DND-41 (cell line): ENCODE measurements around the gene RPL27A.

Source experiments
- ATAC-seq: fragments of 200-7000 bp; cut with Tn5 transposase; 3 replicates; pipeline ENCODE4 v1.9.1; 2021; ENCODE audit warnings: low read depth; ENCODE audit not compliant: insufficient read depth
- DNase-seq: peaks from one replicate; pipeline ENCODE4 v3.0.0-alpha.2; 2020
- H2AFZ ChIP-seq: 2 replicates; pipeline ENCODE4 v1.6.0; 2012; ENCODE audit warnings: low read depth, low read length
- H3K27ac ChIP-seq: 2 replicates; pipeline ENCODE4 v1.5.1; 2012; ENCODE audit warnings: low read length, inconsistent platforms
- H3K27me3 ChIP-seq: fragments of 200-600 bp; sonication (generic); 2 replicates; pipeline ENCODE4 v1.6.0; 2012; ENCODE audit warnings: low read length, mild to moderate bottlenecking, inconsistent platforms; ENCODE audit not compliant: insufficient read depth, poor library complexity
- H3K36me3 ChIP-seq: 2 replicates; pipeline ENCODE4 v1.5.1; 2012; ENCODE audit warnings: low read length, inconsistent platforms; ENCODE audit not compliant: insufficient read depth
- H3K4me1 ChIP-seq: 2 replicates; pipeline ENCODE4 v1.5.1; 2012; ENCODE audit warnings: mild to moderate bottlenecking, low read length; ENCODE audit not compliant: insufficient read depth
- H3K4me2 ChIP-seq: 2 replicates; pipeline ENCODE4 v1.6.0; 2012; ENCODE audit warnings: mild to moderate bottlenecking, moderate library complexity, low read length, inconsistent platforms; ENCODE audit not compliant: insufficient read depth
- H3K4me3 ChIP-seq, 2 experiments: fragments of 200-600 bp in 1 of 2; shearing (Covaris generic) in 1 of 2; 2 replicates each; pipeline ENCODE4 v1.5.1; 2012 to 2016; ENCODE audit warnings: inconsistent platforms in 2 of 2, low read length in 2 of 2, mild to moderate bottlenecking in 2 of 2, low read depth in 1 of 2, moderate library complexity in 1 of 2
- H3K79me2 ChIP-seq: 2 replicates; pipeline ENCODE4 v1.6.0; 2012; ENCODE audit warnings: low read length, inconsistent platforms; ENCODE audit not compliant: insufficient read depth
- H3K9ac ChIP-seq: 2 replicates; pipeline ENCODE4 v1.6.0; 2012; ENCODE audit warnings: low read depth, mild to moderate bottlenecking, inconsistent platforms, low read length, moderate library complexity
- H3K9me3 ChIP-seq: 2 replicates; pipeline ENCODE4 v1.5.1; 2012; ENCODE audit warnings: low read length, moderate library complexity, mild to moderate bottlenecking, inconsistent platforms; ENCODE audit not compliant: insufficient read depth, severe bottlenecking
- H4K20me1 ChIP-seq: 2 replicates; pipeline ENCODE4 v1.6.0; 2012; ENCODE audit warnings: low read length; ENCODE audit not compliant: insufficient read depth
- EZH2 ChIP-seq: IDR thresholded peaks from 3 replicates; pipeline ENCODE4 v1.6.1; 2012; ENCODE audit warnings: borderline replicate concordance, low read depth, mild to moderate bottlenecking, moderate library complexity, low read length, inconsistent platforms; ENCODE audit not compliant: severe bottlenecking
- TF ChIP-seq, protein P1 (sequence below): IDR thresholded peaks from 2 replicates; pipeline ENCODE4 v1.5.1; 2012; ENCODE audit warnings: borderline replicate concordance, low read length, moderate library complexity, mild to moderate bottlenecking; ENCODE audit not compliant: poor library complexity, severe bottlenecking; ENCODE audit errors: extremely low read depth

RPL27A gene

DNA sequence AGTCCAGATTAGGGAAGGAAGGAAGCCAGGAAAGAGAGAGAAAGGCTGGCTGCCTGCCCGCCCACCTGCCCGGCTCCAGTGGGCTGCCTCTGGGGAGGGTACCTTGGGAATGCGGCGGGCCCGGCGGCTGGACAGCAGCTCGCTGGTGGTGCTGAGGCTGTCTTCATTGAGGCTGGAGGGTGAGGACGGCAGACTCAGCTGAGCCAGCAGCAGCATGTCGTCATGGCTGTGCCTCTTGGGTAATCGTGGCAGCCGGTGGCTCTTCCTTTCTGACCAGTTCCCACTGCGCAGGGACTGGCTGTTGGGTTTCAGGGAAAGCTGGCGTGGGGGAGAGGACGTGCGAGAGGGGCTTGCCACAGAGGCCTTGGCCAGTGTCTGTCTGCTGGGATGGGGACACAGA is 32.9 kb downstream of the RPL27A start:
- no peak overlapping the region for H3K9ac ChIP-seq
- no peak overlapping the region for H3K4me2 ChIP-seq
- H3K4me1 ChIP-seq = no peaks in the 10 kb centered on the region
- H3K36me3 ChIP-seq = no peaks in the 10 kb centered on the region
- no peak overlapping the region for H3K4me3 ChIP-seq
- DNase-seq = no peak
- no peak for ATAC-seq
- H3K79me2 ChIP-seq = no peaks in the 10 kb centered on the region
- no peak overlapping the region for H2AFZ ChIP-seq
- no peaks in the 10 kb centered on the region for H3K9me3 ChIP-seq
- H3K27me3 ChIP-seq = no peaks in the 10 kb centered on the region
- peaks cover 7% of the 10 kb centered on the region for H4K20me1 ChIP-seq
- H3K27ac ChIP-seq = no peak overlapping the region
- TF ChIP-seq, protein P1, sequence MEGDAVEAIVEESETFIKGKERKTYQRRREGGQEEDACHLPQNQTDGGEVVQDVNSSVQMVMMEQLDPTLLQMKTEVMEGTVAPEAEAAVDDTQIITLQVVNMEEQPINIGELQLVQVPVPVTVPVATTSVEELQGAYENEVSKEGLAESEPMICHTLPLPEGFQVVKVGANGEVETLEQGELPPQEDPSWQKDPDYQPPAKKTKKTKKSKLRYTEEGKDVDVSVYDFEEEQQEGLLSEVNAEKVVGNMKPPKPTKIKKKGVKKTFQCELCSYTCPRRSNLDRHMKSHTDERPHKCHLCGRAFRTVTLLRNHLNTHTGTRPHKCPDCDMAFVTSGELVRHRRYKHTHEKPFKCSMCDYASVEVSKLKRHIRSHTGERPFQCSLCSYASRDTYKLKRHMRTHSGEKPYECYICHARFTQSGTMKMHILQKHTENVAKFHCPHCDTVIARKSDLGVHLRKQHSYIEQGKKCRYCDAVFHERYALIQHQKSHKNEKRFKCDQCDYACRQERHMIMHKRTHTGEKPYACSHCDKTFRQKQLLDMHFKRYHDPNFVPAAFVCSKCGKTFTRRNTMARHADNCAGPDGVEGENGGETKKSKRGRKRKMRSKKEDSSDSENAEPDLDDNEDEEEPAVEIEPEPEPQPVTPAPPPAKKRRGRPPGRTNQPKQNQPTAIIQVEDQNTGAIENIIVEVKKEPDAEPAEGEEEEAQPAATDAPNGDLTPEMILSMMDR = no peak
- no peak for TF ChIP-seq EZH2

DNA sequence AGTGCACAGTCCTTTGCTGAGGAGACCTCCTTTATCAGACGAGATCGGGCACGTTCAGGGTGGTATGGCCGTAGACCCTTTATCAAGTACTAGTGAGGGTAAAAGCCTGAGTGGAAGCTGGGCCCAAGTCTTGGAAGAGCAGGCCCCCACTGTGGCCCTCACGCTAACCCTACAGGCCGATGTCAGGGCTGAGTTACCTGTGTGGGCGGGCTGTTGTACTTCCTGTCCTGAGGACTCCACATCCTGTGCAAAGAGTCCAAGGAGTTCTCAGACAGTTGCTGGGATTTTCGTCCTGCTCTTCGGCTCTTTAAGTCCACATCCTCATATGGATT is 34.9 kb downstream of the RPL27A start:
- H3K27me3 ChIP-seq = no peaks in the 10 kb centered on the region

DNA sequence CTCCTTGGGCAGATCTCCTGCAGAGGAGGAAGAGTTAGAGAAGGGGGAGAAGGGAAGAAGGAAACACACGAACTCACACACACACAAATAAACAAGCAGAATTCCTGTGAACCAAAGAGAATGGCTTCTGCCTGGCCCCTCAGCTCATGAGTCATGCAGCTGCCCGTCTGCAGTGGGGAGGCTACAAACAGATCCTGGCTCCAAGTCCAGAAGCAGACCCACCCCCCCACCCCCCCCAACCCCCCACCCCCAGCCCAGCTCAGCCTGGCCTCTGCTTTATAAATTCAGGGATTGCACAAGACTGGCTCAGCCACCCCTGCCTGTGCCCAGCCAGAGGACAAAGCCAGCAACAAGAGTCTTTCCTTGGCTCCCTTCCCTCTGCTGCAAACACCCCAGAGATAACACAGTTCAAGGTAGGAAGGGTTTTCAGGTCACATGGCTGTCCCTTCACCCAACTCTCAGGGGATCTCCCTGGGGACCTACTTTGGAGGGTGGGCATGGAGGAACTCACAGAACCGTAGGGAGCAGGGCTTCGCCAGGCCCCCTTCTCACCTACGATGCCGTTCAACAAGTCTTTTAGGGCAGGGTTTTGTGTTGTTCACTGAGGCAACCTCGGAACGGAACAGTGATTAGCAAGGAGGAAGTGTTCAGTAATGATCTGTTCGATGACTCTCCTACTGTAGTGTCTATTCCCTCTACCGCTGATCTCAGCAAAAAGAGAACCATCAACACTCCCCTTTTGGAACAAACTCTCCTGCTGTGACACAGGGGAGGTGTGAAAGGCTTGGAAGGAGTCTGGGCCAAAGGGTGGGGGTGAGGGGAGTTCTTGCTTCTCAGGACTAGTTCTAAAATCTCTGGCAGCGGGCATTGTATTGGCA is 35.5 kb downstream of the RPL27A start:
- no peak for ATAC-seq
- Histone ChIP-seq H3K9ac (no peak overlapping the region), H3K27ac (no peak overlapping the region), H3K4me3 (no peak overlapping the region), H3K79me2 (no peaks in the 10 kb centered on the region), H2AFZ (no peak overlapping the region), H3K4me1 (no peaks in the 10 kb centered on the region), H3K27me3 (no peaks in the 10 kb centered on the region), H3K9me3 (no peaks in the 10 kb centered on the region), H3K4me2 (no peak overlapping the region), H3K36me3 (no peaks in the 10 kb centered on the region), H4K20me1 (no peaks in the 10 kb centered on the region)
- TF ChIP-seq, protein P1 = no peak
- no peak for TF ChIP-seq EZH2
- DNase-seq = no peak

More for the DNA sequence above, 34.9 kb downstream of the RPL27A start:
- Histone ChIP-seq H3K4me1 (no peaks in the 10 kb centered on the region), H2AFZ (no peak overlapping the region), H3K27ac (no peak overlapping the region), H4K20me1 (0 out of 2 replicates have a peak, but pooled peaks cover 4% of the 10 kb centered on the region), H3K9ac (no peak overlapping the region), H3K9me3 (no peaks in the 10 kb centered on the region), H3K4me2 (no peak overlapping the region), H3K4me3 (no peak overlapping the region), H3K79me2 (no peaks in the 10 kb centered on the region), H3K36me3 (no peaks in the 10 kb centered on the region)
- TF ChIP-seq, protein P1 = no peak
- no peak for TF ChIP-seq EZH2
- DNase-seq = no peak
- ATAC-seq = no peak; the same call in 2 of the 3 replicates
